HFFc6 (cell line): ENCODE results near the gene F8A1. TPM values are rescaled to one million over a fixed set of nuclear protein-coding genes. Genes with fewer than 3 reads are reported as not detected.
"Not testable (repeated sequence)": the region's sequence is repeated elsewhere in the genome, so short reads cannot be mapped to it uniquely, and the experiment has no call there.

Source experiments
- DNase-seq: peaks from one replicate; pipeline ENCODE4 v3.0.0-alpha.2; 2018
- H3K27ac Mint-ChIP-seq: 2 replicates; pipeline ENCODE4 v1.8.0; 2020; ENCODE audit warnings: mild to moderate bottlenecking, mixed read lengths
- H3K27me3 Mint-ChIP-seq: 2 replicates; pipeline ENCODE4 v1.8.0; 2021; ENCODE audit warnings: mild to moderate bottlenecking, moderate library complexity, mixed read lengths; ENCODE audit not compliant: insufficient read depth
- H3K36me3 Mint-ChIP-seq: 2 replicates; pipeline ENCODE4 v1.8.0; 2021; ENCODE audit warnings: low read depth, mixed read lengths
- H3K4me1 Mint-ChIP-seq: 2 replicates; pipeline ENCODE4 v1.8.0; 2020; ENCODE audit warnings: low read depth, mixed read lengths
- H3K4me3 Mint-ChIP-seq: 2 replicates; pipeline ENCODE4 v1.8.0; 2020; ENCODE audit warnings: mild to moderate bottlenecking, moderate library complexity, mixed read lengths
- H3K9me3 Mint-ChIP-seq: 2 replicates; pipeline ENCODE4 v1.8.0; 2020; ENCODE audit warnings: mild to moderate bottlenecking, mixed read lengths
- total RNA-seq, 6 experiments: library from RNA; stranded (reverse); fragmentation: NEBNext Ultra II Directional; extraction: Animal tissue kit (Norgen Biotek cat#: 25700); gene quantifications; 2 replicates in 1 of 6; 3 replicates in 5 of 6; pipeline ENCODE4 v1.2.3, GENCODE V29; 2021
- TF ChIP-seq, protein P1 (sequence below): fragments of 200-600 bp; sonication (generic); IDR thresholded peaks from 2 replicates; pipeline ENCODE4 v1.5.0; 2021; ENCODE audit warnings: antibody characterized with exemption, mild to moderate bottlenecking

F8A1 gene
- total RNA-seq, 6 experiments from 2014 or later, result 4.8 to 8.4 (median 6.6) TPM

DNA sequence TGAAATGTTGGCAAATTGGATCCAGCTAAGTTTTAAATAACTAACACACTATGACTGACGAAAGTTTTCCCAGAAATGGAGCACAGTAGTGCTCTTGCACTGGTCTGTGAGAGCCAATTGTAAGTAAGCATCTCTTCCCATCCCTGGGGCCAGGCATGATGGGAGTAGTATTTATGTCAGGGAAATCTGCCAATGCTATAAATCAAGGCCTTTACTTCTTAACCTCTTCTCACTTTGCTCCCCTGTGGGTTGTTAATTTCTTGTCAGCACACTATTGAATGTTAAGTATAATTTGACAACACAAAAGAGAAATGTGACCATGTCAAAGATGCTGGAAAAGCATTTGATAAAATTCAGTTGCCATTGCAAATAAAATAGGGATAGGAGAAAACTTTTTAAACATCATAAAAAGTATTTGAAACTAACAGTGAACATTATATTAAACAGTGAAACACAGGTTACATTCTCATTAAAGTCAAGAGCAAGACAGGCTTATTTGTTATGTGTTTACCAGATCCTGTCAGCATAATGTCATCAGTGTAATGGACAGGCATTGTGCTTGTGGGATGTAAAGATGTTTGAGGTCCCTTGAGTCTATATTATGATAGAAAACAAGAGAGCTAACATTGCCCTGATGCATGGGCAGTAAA, 5.0 kb downstream of the F8A1 start:
- H3K27ac Mint-ChIP-seq, result no peak overlapping the region
- no peaks in the 10 kb centered on the region for H3K9me3 Mint-ChIP-seq
- no peak for DNase-seq
- H3K4me1 Mint-ChIP-seq, result peaks cover 12% of the 10 kb centered on the region
- H3K4me3 Mint-ChIP-seq, result no peak overlapping the region
- no peaks in the 10 kb centered on the region for H3K27me3 Mint-ChIP-seq
- H3K36me3 Mint-ChIP-seq, result no peaks in the 10 kb centered on the region
- TF ChIP-seq, protein P1, sequence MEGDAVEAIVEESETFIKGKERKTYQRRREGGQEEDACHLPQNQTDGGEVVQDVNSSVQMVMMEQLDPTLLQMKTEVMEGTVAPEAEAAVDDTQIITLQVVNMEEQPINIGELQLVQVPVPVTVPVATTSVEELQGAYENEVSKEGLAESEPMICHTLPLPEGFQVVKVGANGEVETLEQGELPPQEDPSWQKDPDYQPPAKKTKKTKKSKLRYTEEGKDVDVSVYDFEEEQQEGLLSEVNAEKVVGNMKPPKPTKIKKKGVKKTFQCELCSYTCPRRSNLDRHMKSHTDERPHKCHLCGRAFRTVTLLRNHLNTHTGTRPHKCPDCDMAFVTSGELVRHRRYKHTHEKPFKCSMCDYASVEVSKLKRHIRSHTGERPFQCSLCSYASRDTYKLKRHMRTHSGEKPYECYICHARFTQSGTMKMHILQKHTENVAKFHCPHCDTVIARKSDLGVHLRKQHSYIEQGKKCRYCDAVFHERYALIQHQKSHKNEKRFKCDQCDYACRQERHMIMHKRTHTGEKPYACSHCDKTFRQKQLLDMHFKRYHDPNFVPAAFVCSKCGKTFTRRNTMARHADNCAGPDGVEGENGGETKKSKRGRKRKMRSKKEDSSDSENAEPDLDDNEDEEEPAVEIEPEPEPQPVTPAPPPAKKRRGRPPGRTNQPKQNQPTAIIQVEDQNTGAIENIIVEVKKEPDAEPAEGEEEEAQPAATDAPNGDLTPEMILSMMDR, result no peak

DNA sequence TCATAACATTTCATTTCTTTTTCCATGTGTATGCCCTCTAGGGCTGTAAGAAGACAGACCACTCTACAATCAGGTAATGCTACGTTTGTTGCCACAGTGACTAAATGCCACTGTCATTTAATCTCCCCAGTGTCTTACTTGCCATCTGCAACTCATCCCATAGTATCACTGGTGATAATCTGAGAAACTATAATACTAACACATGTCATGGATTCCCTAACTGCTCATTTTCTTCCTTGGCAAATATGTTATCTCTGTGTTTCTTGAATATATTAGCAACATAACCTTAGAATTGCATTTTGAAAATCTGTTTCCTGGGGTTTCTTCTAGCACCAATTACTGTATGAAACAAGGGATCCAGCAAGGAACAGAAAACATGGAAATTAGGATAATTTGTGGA, 6.1 kb downstream of the F8A1 start:
- Mint-ChIP-seq H3K27ac (no peak overlapping the region), H3K27me3 (no peaks in the 10 kb centered on the region; the same call in 1 of the 2 replicates), H3K4me3 (no peak overlapping the region), H3K9me3 (no peaks in the 10 kb centered on the region), H3K36me3 (no peaks in the 10 kb centered on the region), H3K4me1 (peaks cover 18% of the 10 kb centered on the region)
- TF ChIP-seq, protein P1, result no peak
- DNase-seq, result no peak

DNA sequence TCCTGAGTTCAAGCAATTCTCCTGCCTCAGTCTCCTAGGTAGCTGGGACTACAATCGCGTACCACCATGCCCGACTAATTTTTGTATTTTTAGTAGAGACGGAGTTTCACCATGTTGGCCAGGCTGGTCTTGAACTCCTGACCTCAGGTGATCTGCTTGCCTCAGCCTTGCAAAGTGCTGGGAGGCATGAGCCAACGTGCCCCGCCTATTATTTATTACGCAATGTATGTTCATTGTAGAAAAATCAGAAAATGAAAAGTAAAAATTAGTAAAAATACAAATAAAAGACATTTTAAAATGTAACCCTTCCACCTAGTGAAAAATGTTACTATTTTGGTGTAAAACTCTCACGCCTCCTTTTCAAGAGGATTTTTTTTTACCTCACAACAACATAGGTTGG, 14.2 kb downstream of the F8A1 start:
- Mint-ChIP-seq H3K27me3 (peaks cover 13% of the 10 kb centered on the region), H3K9me3 (no peaks in the 10 kb centered on the region), H3K27ac (no peak overlapping the region), H3K4me3 (no peak overlapping the region), H3K4me1 (peaks cover 14% of the 10 kb centered on the region), H3K36me3 (no peaks in the 10 kb centered on the region)
- TF ChIP-seq, protein P1, result no peak
- no peak for DNase-seq

DNA sequence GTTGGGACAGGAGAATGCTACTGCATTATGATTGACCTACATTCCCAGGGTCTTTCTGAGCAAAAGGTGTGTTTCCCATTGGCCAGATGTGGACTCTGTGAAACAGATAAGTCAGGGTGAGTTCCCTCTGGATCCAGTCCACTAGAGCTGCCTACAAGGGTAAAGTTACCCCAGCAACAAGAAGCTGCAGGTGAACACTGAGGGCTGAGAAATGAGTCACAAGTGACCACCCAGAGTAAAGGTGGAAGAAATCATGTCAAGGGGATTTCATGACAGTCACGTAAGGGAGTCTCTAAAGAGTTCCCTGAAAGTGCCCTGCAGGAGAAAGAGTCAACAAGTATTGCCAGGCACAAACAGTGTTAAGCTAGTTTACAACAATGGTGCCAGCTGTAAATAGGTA, 16.3 kb downstream of the F8A1 start:
- H3K27ac Mint-ChIP-seq, result no peak overlapping the region
- DNase-seq, result no peak
- H3K4me3 Mint-ChIP-seq, result no peak overlapping the region
- H3K9me3 Mint-ChIP-seq, result no peaks in the 10 kb centered on the region
- peaks cover 13% of the 10 kb centered on the region; the same call in 1 of the 2 replicates for H3K27me3 Mint-ChIP-seq
- TF ChIP-seq, protein P1, result no peak
- H3K4me1 Mint-ChIP-seq, result no peaks in the 10 kb centered on the region
- no peaks in the 10 kb centered on the region for H3K36me3 Mint-ChIP-seq

DNA sequence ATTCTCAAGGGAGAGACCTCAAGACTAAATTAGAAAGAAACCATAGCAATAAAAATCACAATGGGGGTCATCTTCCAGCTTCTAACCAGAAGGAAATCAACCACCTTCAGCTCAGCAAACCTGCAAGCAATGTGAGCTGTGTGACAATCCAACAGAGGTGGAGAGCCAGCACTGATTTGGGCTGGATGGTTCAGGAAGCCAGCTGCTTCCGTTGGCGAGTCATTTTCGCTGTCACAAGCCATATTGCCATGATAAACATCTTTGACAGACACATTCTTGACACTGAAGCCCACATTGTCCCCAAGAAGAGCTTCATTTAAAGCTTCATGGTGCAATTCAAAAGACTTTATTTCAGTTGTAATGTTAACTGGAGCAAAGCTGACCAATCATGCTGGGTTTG, 22.7 kb downstream of the F8A1 start:
- no peaks in the 10 kb centered on the region for H3K4me1 Mint-ChIP-seq
- H3K4me3 Mint-ChIP-seq, result no peak overlapping the region
- DNase-seq, result no peak
- H3K36me3 Mint-ChIP-seq, result no peaks in the 10 kb centered on the region
- peaks cover 7% of the 10 kb centered on the region for H3K27me3 Mint-ChIP-seq
- H3K27ac Mint-ChIP-seq, result no peak overlapping the region
- H3K9me3 Mint-ChIP-seq, result peaks cover 8% of the 10 kb centered on the region; the same call in 1 of the 2 replicates
- TF ChIP-seq, protein P1, result no peak

DNA sequence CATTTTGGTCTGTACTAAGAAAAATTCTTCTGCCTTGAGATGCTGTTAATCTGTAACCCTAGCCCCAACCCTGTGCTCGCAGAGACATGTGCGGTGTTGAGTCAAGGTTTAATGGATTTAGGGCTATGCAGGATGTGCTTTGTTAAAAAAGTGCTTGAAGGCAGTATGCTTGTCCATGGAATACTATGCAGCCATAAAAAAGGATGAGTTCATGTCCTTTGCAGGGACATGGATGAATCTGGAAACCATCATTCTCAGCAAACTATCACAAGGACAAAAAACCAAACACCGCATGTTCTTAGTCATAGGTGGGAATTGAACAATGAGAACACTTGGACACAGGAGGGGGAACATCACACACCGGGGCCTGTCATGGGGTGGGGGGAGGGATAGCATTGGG, 23.9 kb downstream of the F8A1 start:
- not testable (repeated sequence) for DNase-seq, H3K4me1 Mint-ChIP-seq, H3K9me3 Mint-ChIP-seq, H3K27me3 Mint-ChIP-seq, H3K36me3 Mint-ChIP-seq, H3K4me3 Mint-ChIP-seq, H3K27ac Mint-ChIP-seq

DNA sequence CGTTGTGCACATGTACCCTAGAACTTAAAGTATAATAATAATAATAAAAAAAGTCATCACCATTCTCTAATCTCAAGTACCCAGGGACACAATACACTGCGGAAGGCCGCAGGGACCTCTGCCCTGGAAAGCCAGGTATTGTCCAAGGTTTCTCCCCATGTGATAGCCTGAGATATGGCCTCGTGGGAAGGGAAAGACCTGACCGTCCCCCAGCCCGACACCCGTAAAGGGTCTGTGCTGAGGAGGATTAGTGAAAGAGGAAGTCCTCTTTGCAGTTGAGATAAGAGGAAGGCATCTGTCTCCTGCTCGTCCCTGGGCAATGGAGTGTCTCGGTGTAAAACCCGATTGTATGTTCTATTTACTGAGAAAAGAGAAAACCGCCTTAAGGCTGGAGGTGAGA, 24.4 kb downstream of the F8A1 start:
- H3K4me1 Mint-ChIP-seq, H3K36me3 Mint-ChIP-seq, H3K27ac Mint-ChIP-seq, H3K4me3 Mint-ChIP-seq, DNase-seq, H3K27me3 Mint-ChIP-seq, H3K9me3 Mint-ChIP-seq: not testable (repeated sequence)
